Spleen (tissue), 11 donors: ENCODE results near the gene GRPR. TPM values are rescaled to one million over a fixed set of nuclear protein-coding genes. Genes with fewer than 3 reads are reported as not detected.

Experiments
- DNase-seq: peaks from one replicate; pipeline ENCODE4 v3.0.0-alpha.2; 2020
- H3K27ac ChIP-seq, 8 donors: fragments of 200-600 bp; sonication (generic) in 7 of 8; 1 replicate in 4 of 8; 2 replicates in 4 of 8; pipeline versions ENCODE4 v1.5.0 to v1.8.0; 2016 to 2021; ENCODE audit warnings: inconsistent platforms in 4 of 8, mild to moderate bottlenecking in 4 of 8, moderate library complexity in 1 of 8
- H3K27me3 ChIP-seq, 7 donors: fragments of 200-600 bp; sonication (generic) in 6 of 7; replicated peaks in 1 of 7; 1 replicate in 4 of 7; 2 replicates in 3 of 7; pipeline versions ENCODE4 v1.5.0 to v1.8.0; 2016 to 2021; ENCODE audit warnings: inconsistent platforms in 3 of 7, mild to moderate bottlenecking in 1 of 7
- H3K36me3 ChIP-seq, 6 donors: fragments of 200-600 bp; sonication (generic) in 5 of 6; 1 replicate in 4 of 6; 2 replicates in 2 of 6; pipeline versions ENCODE4 v1.5.0 to v1.8.0; 2016 to 2021; ENCODE audit warnings: inconsistent platforms in 2 of 6
- H3K4me1 ChIP-seq, 6 donors: fragments of 200-600 bp; sonication (generic) in 5 of 6; 1 replicate in 3 of 6; 2 replicates in 3 of 6; pipeline versions ENCODE4 v1.5.0 to v1.8.0; 2016 to 2021; ENCODE audit warnings: inconsistent platforms in 3 of 6
- H3K4me3 ChIP-seq, 8 donors: fragments of 200-600 bp; sonication (generic) in 7 of 8; 1 replicate in 4 of 8; 2 replicates in 4 of 8; pipeline versions ENCODE4 v1.5.0 to v1.8.0; 2016 to 2021; ENCODE audit warnings: inconsistent platforms in 4 of 8, mild to moderate bottlenecking in 4 of 8, moderate library complexity in 2 of 8
- H3K9me3 ChIP-seq, 8 donors: fragments of 200-600 bp; sonication (generic) in 7 of 8; 1 replicate in 4 of 8; 2 replicates in 4 of 8; pipeline versions ENCODE4 v1.5.0 to v1.8.0; 2016 to 2021; ENCODE audit warnings: inconsistent platforms in 4 of 8
- POLR2A ChIP-seq, 3 donors: fragments of 450-650 bp; IDR thresholded peaks; one replicate each; pipeline ENCODE4 v1.5.1; 2017; ENCODE audit warnings: antibody characterized with exemption in 3 of 3, mild to moderate bottlenecking in 1 of 3
- POLR2AphosphoS5 ChIP-seq, 3 donors: sonication (generic); formaldehyde crosslinking; IDR thresholded peaks; one replicate each; pipeline ENCODE4 v1.5.1; 2017; ENCODE audit warnings: antibody characterized with exemption in 3 of 3
- WGBS, 5 donors: extraction: QIAGEN DNeasy Blood & Tissue Kit in 3 of 5; methylation state at CpG; one replicate each; pipeline versions ENCODE4 v1.1.5 to v1.1.7; 2013 to 2018; 5-methylcytosine and 5-hydroxymethylcytosine counted together
- intact Hi-C: fragments of 100-400 bp; cut with DNase I; formaldehyde crosslinking; loops from one replicate; pipeline ENCODE4 v1.15.0; 2023; ENCODE audit warnings: low total_unique reads
- polyA plus RNA-seq, 3 donors: library from polyadenylated mRNA; stranded (reverse); fragments of 200-250 nt; gene quantifications; one replicate each; pipeline ENCODE4 v1.2.1, GENCODE V29; 2013
- total RNA-seq, 7 donors: library from RNA; depleted of rRNA in 3 of 7; stranded (reverse); fragments of >200 nt in 3 of 7; fragmentation: NEBNext Ultra II Directional in 4 of 7; extraction: Animal tissue kit (Norgen Biotek cat#: 25700) in 4 of 7; gene quantifications; one replicate each; pipeline versions ENCODE4 v1.1.0 to v1.2.1, GENCODE V29; 2016 to 2021
- TF ChIP-seq, protein P1 (sequence below), 11 experiments: fragments of 200-600 bp in 7 of 11; fragments of 450-650 bp in 4 of 11; sonication (generic) in 4 of 11; IDR thresholded peaks in 8 of 11; conservative IDR thresholded peaks in 3 of 11; 1 replicate in 7 of 11; 2 replicates in 4 of 11; pipeline versions ENCODE4 v1.4.0 to v1.8.0; 2016 to 2021; ENCODE audit warnings: antibody characterized with exemption in 11 of 11, inconsistent platforms in 4 of 11, mild to moderate bottlenecking in 1 of 11
- donor health status: healthy with polysubstance abuse.
- donor health status: DM: no; HTN: no; CAD: no; lungs with moderate emphysema.
- donor health status: DM: no; HTN: no; CAD: no.
- donor health status: Bipolar disorder and iron deficiency.
- donor health status: healthy.
- donor health status: DM: no; HTN: no; CAD: no.
- donor health status: DM: yes; HTN: yes; CAD: no.

Gene GRPR
- total and polyA plus RNA-seq, 10 donors: 0.06 to 0.47 (median 0.23) TPM; not detected in 6

DNA sequence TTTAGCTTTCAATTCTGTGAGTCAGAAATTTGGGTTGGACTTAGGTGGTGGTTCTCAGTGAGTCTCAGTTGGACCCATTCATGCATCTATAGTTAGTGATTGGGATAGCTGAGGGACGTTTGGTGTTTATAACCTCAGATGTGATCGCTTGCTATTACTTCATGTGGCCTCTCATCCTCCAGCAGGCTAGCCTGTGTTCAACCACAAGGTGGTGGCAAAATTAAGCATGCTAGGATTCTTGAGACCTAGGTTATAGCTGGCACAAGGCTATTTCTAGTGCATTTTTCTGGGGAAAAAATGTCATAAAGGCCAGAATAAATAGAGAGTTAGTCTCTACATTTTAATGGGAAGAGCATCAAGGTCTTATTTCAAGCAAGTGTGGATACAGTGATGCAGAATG, 10.9 kb upstream of the GRPR start:
- no peaks in the 10 kb centered on the region for H3K27me3 ChIP-seq
- intact Hi-C loops: no loop called here
- WGBS, 5 donors: 52 to 76% (median 71%) methylated on average over 2 of the region's 2 CpGs
- no peak for TF ChIP-seq POLR2AphosphoS5 (IDR thresholded peaks at IDR 0.05)
- no peak for TF ChIP-seq POLR2A (IDR thresholded peaks at IDR 0.05)
- H3K4me3 ChIP-seq: no peak overlapping the region
- H3K36me3 ChIP-seq: no peaks in the 10 kb centered on the region
- H3K9me3 ChIP-seq: no peaks in the 10 kb centered on the region
- no peak overlapping the region for H3K27ac ChIP-seq
- no peak for DNase-seq
- no peaks in the 10 kb centered on the region for H3K4me1 ChIP-seq

DNA sequence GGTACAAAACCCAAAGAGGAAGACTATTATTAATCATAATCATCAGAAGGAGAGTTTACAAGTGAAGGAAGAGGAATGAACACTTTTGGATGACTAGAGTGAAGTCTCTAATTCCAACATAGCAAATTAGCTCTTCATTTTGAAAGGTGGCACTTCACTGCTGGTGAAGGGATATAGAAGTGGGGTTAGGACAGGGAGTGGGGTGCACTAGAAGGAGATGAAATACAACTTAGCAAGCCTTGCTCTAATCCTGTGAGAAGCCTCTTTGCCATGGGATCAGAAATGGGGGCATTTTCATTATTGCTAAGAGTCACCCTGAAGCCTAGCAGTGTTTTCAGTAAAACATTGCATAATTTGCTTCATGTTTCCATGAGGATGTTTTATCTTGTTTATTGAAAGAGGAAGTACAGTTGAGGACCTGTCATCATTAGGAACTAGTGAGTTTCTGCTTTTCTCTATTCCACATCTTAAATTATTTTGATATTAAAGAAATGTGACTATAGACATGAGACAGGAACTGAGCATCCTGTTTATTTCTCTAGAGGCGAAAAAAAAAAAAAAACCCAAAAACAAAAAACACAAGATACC, 9.3 kb upstream of the GRPR start:
- DNase-seq: no peak
- H3K27ac ChIP-seq: peak overlapping the region in 3 of 8 donors; percentile 10 to 38 (median 30)
- TF ChIP-seq POLR2AphosphoS5 (IDR thresholded peaks at IDR 0.05) (no peak), POLR2A (IDR thresholded peaks at IDR 0.05) (no peak)
- TF ChIP-seq, protein P1, sequence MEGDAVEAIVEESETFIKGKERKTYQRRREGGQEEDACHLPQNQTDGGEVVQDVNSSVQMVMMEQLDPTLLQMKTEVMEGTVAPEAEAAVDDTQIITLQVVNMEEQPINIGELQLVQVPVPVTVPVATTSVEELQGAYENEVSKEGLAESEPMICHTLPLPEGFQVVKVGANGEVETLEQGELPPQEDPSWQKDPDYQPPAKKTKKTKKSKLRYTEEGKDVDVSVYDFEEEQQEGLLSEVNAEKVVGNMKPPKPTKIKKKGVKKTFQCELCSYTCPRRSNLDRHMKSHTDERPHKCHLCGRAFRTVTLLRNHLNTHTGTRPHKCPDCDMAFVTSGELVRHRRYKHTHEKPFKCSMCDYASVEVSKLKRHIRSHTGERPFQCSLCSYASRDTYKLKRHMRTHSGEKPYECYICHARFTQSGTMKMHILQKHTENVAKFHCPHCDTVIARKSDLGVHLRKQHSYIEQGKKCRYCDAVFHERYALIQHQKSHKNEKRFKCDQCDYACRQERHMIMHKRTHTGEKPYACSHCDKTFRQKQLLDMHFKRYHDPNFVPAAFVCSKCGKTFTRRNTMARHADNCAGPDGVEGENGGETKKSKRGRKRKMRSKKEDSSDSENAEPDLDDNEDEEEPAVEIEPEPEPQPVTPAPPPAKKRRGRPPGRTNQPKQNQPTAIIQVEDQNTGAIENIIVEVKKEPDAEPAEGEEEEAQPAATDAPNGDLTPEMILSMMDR (IDR thresholded peaks at IDR 0.05 in 8 of 11, conservative IDR thresholded peaks at IDR 0.05 in 3 of 11): no peak
- peaks cover 0 to 12% (median 0%) of the 10 kb centered on the region in 8 donors for H3K9me3 ChIP-seq
- H3K36me3 ChIP-seq: no peaks in the 10 kb centered on the region
- no peaks in the 10 kb centered on the region for H3K4me1 ChIP-seq
- H3K4me3 ChIP-seq: no peak overlapping the region
- H3K27me3 ChIP-seq: no peaks in the 10 kb centered on the region
- WGBS, 5 donors: 14 to 56% (median 20%) methylated on average over 1 of the region's 1 CpG
- intact Hi-C loops: no loop called here

DNA sequence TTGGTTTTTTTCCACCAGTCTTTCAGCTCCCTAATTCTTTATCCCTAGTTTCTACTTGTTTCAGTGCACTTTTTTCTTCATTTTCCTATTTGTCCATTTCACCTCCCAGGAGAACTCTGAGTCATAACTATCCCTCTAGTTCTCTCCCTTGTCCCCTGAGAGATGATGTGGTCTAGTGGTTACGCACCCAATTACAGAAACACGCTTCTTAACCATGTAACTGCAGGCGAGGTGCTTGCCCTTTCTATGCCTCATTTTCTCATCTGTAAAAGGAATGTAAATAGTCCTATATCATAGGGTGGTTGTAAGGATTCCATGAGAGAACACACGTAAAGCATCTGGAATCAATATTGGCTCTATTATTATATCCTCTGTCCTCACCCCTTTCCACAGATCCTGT, 8.8 kb upstream of the GRPR start:
- Histone ChIP-seq H3K27ac (peak overlapping the region in 1 of 8 donors; percentile 30), H3K27me3 (no peaks in the 10 kb centered on the region), H3K36me3 (no peaks in the 10 kb centered on the region), H3K4me3 (no peak overlapping the region), H3K4me1 (peaks cover 0 to under 1% (median 0%) of the 10 kb centered on the region in 6 donors), H3K9me3 (peaks cover 0 to 16% (median 0%) of the 10 kb centered on the region in 8 donors)
- intact Hi-C loops: no loop called here
- 50 to 71% (median 63%) methylated on average over 4 of the region's 4 CpGs for WGBS, 5 donors
- TF ChIP-seq POLR2AphosphoS5 (IDR thresholded peaks at IDR 0.05) (no peak), POLR2A (IDR thresholded peaks at IDR 0.05) (no peak)
- TF ChIP-seq, protein P1 (IDR thresholded peaks at IDR 0.05 in 8 of 11, conservative IDR thresholded peaks at IDR 0.05 in 3 of 11): no peak
- no peak for DNase-seq

DNA sequence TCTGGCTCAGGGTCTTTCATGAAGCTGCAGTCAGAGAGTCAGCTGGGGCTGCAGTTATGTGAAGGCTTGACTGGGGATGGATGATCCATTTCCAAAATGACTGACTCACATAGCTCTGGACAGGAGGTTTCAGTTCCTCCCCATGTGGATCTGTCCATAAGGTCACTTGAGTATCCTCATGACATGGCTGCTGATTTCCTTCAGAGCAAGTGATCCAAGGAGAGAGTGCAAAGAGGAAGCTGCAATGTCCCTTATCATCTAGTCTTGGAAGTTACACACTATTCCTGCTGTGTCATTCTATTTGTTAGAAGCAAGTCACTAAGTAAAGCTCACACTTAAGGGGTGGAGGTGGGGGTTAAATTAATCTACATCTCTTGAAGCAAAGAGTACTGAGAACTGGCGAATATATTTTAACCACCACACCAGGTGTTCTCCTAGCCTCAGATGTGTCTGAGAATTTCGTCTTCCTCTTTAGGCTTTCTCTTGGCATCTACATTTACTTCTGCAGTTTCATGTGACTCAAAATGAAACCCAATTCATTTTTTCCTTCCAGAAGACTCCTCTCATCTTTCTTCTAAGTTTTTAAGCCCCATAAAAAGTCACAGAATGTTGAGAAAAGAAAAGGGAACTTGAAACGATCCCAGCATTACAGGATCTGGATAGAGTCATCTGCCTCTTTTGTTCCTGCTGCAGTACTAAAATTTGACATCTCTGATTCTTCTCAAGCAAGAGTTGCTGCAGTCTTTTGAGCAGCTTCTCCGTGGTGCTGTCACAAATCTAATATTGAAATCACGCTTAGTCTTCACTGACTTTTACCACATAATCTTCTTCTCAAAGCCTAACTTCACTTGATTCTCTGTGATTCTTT, 3.8 kb upstream of the GRPR start:
- H3K4me1 ChIP-seq: peaks cover 0 to 6% (median 0%) of the 10 kb centered on the region in 6 donors
- H3K27me3 ChIP-seq: peaks cover 0 to 4% (median 0%) of the 10 kb centered on the region in 7 donors
- H3K9me3 ChIP-seq: peaks cover 0 to 16% (median 0%) of the 10 kb centered on the region in 8 donors
- peak overlapping the region in 2 of 8 donors; percentile 14 to 45 for H3K27ac ChIP-seq
- no peak for TF ChIP-seq POLR2AphosphoS5 (IDR thresholded peaks at IDR 0.05)
- TF ChIP-seq, protein P1 (IDR thresholded peaks at IDR 0.05 in 8 of 11, conservative IDR thresholded peaks at IDR 0.05 in 3 of 11): no peak
- no peak for TF ChIP-seq POLR2A (IDR thresholded peaks at IDR 0.05)
- no peak for DNase-seq
- no peak overlapping the region for H3K4me3 ChIP-seq
- no peaks in the 10 kb centered on the region for H3K36me3 ChIP-seq
- intact Hi-C loops: loop anchor here (10.0 kb wide), 1 partner anchor 315 kb away; no protein-coding TSS in a partner anchor
- WGBS, 5 donors: 38 to 58% (median 41%) methylated on average over 5 of the region's 5 CpGs
